Stimulated activated CD4-positive, alpha-beta T cell treated with anti-CD3 and anti-CD28 coated beads, Interleukin-4, amount 100 ng/mL, for 1 hour (primary cell): ENCODE measurements around the gene GLIS1.

ENCODE experiments used
- DNase-seq: peaks from one replicate; pipeline ENCODE4 v3.0.0-alpha.2; 2020

Gene GLIS1

GRCh38 chr1:53575955-53576320, 163.0 kb downstream of the GLIS1 start:
- DNase-seq, result no peak

- DNase-seq, result no peak
These were observed 163.6 kb downstream of the GLIS1 start for GRCh38 chr1:53575141-53575954.

- DNase-seq, result no peak
These were observed 164.3 kb downstream of the GLIS1 start for GRCh38 chr1:53574621-53575020.

GRCh38 chr1:53573931-53574330, 165.0 kb downstream of the GLIS1 start:
- no peak for DNase-seq

- DNase-seq, result no peak
These were observed 165.4 kb downstream of the GLIS1 start for GRCh38 chr1:53573522-53573921.

GRCh38 chr1:53572815-53573173, 166.2 kb downstream of the GLIS1 start:
- no peak for DNase-seq

- DNase-seq, result no peak
These were observed 166.7 kb downstream of the GLIS1 start for GRCh38 chr1:53572065-53572814.

- no peak for DNase-seq
These were observed 170.4 kb downstream of the GLIS1 start for GRCh38 chr1:53568540-53568939.

GRCh38 chr1:53567851-53568250, 171.1 kb downstream of the GLIS1 start:
- DNase-seq, result no peak

- DNase-seq, result no peak
These were observed 171.5 kb downstream of the GLIS1 start for GRCh38 chr1:53567450-53567849.

GRCh38 chr1:53563611-53564010, 175.4 kb downstream of the GLIS1 start:
- no peak for DNase-seq

- DNase-seq, result no peak
These were observed 176.0 kb downstream of the GLIS1 start for GRCh38 chr1:53562981-53563379.

GRCh38 chr1:53562291-53562980, 176.5 kb downstream of the GLIS1 start:
- no peak for DNase-seq

- no peak for DNase-seq
These were observed 177.4 kb downstream of the GLIS1 start for GRCh38 chr1:53561503-53562105.

GRCh38 chr1:53560581-53561502, 178.1 kb downstream of the GLIS1 start:
- DNase-seq, result no peak

- no peak for DNase-seq
These were observed 178.9 kb downstream of the GLIS1 start for GRCh38 chr1:53559854-53560580.

GRCh38 chr1:53559391-53559815, 179.6 kb downstream of the GLIS1 start:
- DNase-seq, result no peak

GRCh38 chr1:53558739-53559315, 180.1 kb downstream of the GLIS1 start:
- no peak for DNase-seq

GRCh38 chr1:53557830-53558738, 180.9 kb downstream of the GLIS1 start:
- no peak for DNase-seq

- DNase-seq, result no peak
These were observed 181.6 kb downstream of the GLIS1 start for GRCh38 chr1:53557369-53557768.
